Measurements from ENCODE around the gene WDFY3. TPM values are rescaled to one million over a fixed set of nuclear protein-coding genes. Genes with fewer than 3 reads are reported as not detected.
"Not testable (repeated sequence)": the region's sequence is repeated elsewhere in the genome, so short reads cannot be mapped to it uniquely, and the experiment has no call there.

The WDFY3 gene
- total and polyA plus RNA-seq, 3 experiments from 2014 or later = 0.53 to 0.85 TPM; not detected in 1

- Mint-ChIP-seq H3K9me3 (peaks cover 0 to 5% (median 0%) of the 10 kb centered on the region in 5 donors), H3K4me1 (no peaks in the 10 kb centered on the region), H3K27ac (no peak overlapping the region), H3K27me3 (peaks cover 0 to 1% of the 10 kb centered on the region in 2 donors), H3K36me3 (no peaks in the 10 kb centered on the region), H3K4me3 (no peak overlapping the region)
- no peaks in the 10 kb centered on the region for H3K9me3 ChIP-seq (ENCODE audit: low read length)
- H3K27ac ChIP-seq (ENCODE audit: low read depth, low read length) = no peak overlapping the region
- POLR2A ChIA-PET = no interaction called here
- no peaks in the 10 kb centered on the region for H3K36me3 ChIP-seq (ENCODE audit: insufficient read depth, low read length)
- H3K27me3 ChIP-seq (ENCODE audit: insufficient read depth, low read length, poor library complexity, severe bottlenecking) = no peaks in the 10 kb centered on the region
- CTCF ChIA-PET = no interaction called here
- H3K4me3 ChIP-seq (ENCODE audit: low read length) = no peak overlapping the region
- no peak for DNase-seq
- H3K4me1 ChIP-seq (ENCODE audit: insufficient read depth, low read length) = no peaks in the 10 kb centered on the region
These were observed 139.8 kb downstream of the WDFY3 start for GRCh38 chr4:84826681-84827080.

- no peaks in the 10 kb centered on the region for H3K9me3 ChIP-seq (ENCODE audit: low read length)
- Mint-ChIP-seq H3K4me3 (no peak overlapping the region), H3K27me3 (peaks cover 0 to 1% of the 10 kb centered on the region in 2 donors), H3K9me3 (peaks cover 0 to 2% (median 0%) of the 10 kb centered on the region in 5 donors), H3K36me3 (no peaks in the 10 kb centered on the region), H3K27ac (no peak overlapping the region), H3K4me1 (no peaks in the 10 kb centered on the region)
- H3K27me3 ChIP-seq (ENCODE audit: insufficient read depth, low read length, poor library complexity, severe bottlenecking) = no peaks in the 10 kb centered on the region
- POLR2A ChIA-PET = no interaction called here
- no peak overlapping the region for H3K27ac ChIP-seq (ENCODE audit: low read depth, low read length)
- no peak overlapping the region for H3K4me3 ChIP-seq (ENCODE audit: low read length)
- H3K36me3 ChIP-seq (ENCODE audit: insufficient read depth, low read length) = no peaks in the 10 kb centered on the region
- DNase-seq = no peak
- no peaks in the 10 kb centered on the region for H3K4me1 ChIP-seq (ENCODE audit: insufficient read depth, low read length)
- CTCF ChIA-PET = no interaction called here
These were observed 140.7 kb downstream of the WDFY3 start for GRCh38 chr4:84825701-84826341.

GRCh38 chr4:84821064-84821463, 145.4 kb downstream of the WDFY3 start:
- no peaks in the 10 kb centered on the region for H3K36me3 Mint-ChIP-seq
- no peak for DNase-seq
- no peaks in the 10 kb centered on the region for H3K4me1 Mint-ChIP-seq
- Histone ChIP-seq H3K4me3 (ENCODE audit: low read length) (no peak overlapping the region), H3K9me3 (ENCODE audit: low read length) (no peaks in the 10 kb centered on the region), H3K4me1 (ENCODE audit: insufficient read depth, low read length) (no peaks in the 10 kb centered on the region), H3K27ac (ENCODE audit: low read depth, low read length) (no peak overlapping the region), H3K36me3 (ENCODE audit: insufficient read depth, low read length) (no peaks in the 10 kb centered on the region), H3K27me3 (ENCODE audit: insufficient read depth, low read length, poor library complexity, severe bottlenecking) (no peaks in the 10 kb centered on the region)
- H3K27me3 Mint-ChIP-seq = peaks cover 0 to 1% of the 10 kb centered on the region in 2 donors
- peaks cover 0 to 2% (median 0%) of the 10 kb centered on the region in 5 donors for H3K9me3 Mint-ChIP-seq
- H3K27ac Mint-ChIP-seq = no peak overlapping the region
- no peak overlapping the region for H3K4me3 Mint-ChIP-seq
- ChIA-PET POLR2A (no interaction called here), CTCF (no interaction called here)

- Histone ChIP-seq H3K4me1 (ENCODE audit: insufficient read depth, low read length) (no peaks in the 10 kb centered on the region), H3K9me3 (ENCODE audit: low read length) (no peaks in the 10 kb centered on the region), H3K27ac (ENCODE audit: low read depth, low read length) (no peak overlapping the region), H3K4me3 (ENCODE audit: low read length) (no peak overlapping the region), H3K27me3 (ENCODE audit: insufficient read depth, low read length, poor library complexity, severe bottlenecking) (no peaks in the 10 kb centered on the region), H3K36me3 (ENCODE audit: insufficient read depth, low read length) (no peaks in the 10 kb centered on the region)
- DNase-seq = no peak
- no peak overlapping the region for H3K4me3 Mint-ChIP-seq
- CTCF ChIA-PET = no interaction called here
- no peaks in the 10 kb centered on the region for H3K4me1 Mint-ChIP-seq
- no peaks in the 10 kb centered on the region for H3K36me3 Mint-ChIP-seq
- H3K9me3 Mint-ChIP-seq = no peaks in the 10 kb centered on the region
- H3K27ac Mint-ChIP-seq = no peak overlapping the region
- H3K27me3 Mint-ChIP-seq = no peaks in the 10 kb centered on the region
- POLR2A ChIA-PET = no interaction called here
These were observed 152.3 kb downstream of the WDFY3 start for GRCh38 chr4:84814094-84814750.

GRCh38 chr4:84809946-84810345, 156.5 kb downstream of the WDFY3 start:
- no peak for DNase-seq
- Mint-ChIP-seq H3K36me3 (no peaks in the 10 kb centered on the region), H3K4me3 (no peak overlapping the region), H3K4me1 (no peaks in the 10 kb centered on the region), H3K27ac (no peak overlapping the region), H3K27me3 (no peaks in the 10 kb centered on the region), H3K9me3 (peaks cover 0 to 2% (median 0%) of the 10 kb centered on the region in 5 donors)
- no peaks in the 10 kb centered on the region for H3K9me3 ChIP-seq (ENCODE audit: low read length)
- no peak overlapping the region for H3K27ac ChIP-seq (ENCODE audit: low read depth, low read length)
- no peaks in the 10 kb centered on the region for H3K27me3 ChIP-seq (ENCODE audit: insufficient read depth, low read length, poor library complexity, severe bottlenecking)
- H3K36me3 ChIP-seq (ENCODE audit: insufficient read depth, low read length) = no peaks in the 10 kb centered on the region
- ChIA-PET CTCF (no interaction called here), POLR2A (no interaction called here)
- H3K4me1 ChIP-seq (ENCODE audit: insufficient read depth, low read length) = no peaks in the 10 kb centered on the region
- H3K4me3 ChIP-seq (ENCODE audit: low read length) = no peak overlapping the region

- Mint-ChIP-seq H3K36me3 (no peaks in the 10 kb centered on the region), H3K4me3 (no peak overlapping the region), H3K4me1 (no peaks in the 10 kb centered on the region), H3K27ac (no peak overlapping the region), H3K27me3 (no peaks in the 10 kb centered on the region), H3K9me3 (peaks cover 0 to 2% (median 0%) of the 10 kb centered on the region in 5 donors)
- no peak for DNase-seq
- H3K36me3 ChIP-seq (ENCODE audit: insufficient read depth, low read length) = no peaks in the 10 kb centered on the region
- H3K27me3 ChIP-seq (ENCODE audit: insufficient read depth, low read length, poor library complexity, severe bottlenecking) = no peaks in the 10 kb centered on the region
- no peaks in the 10 kb centered on the region for H3K9me3 ChIP-seq (ENCODE audit: low read length)
- H3K27ac ChIP-seq (ENCODE audit: low read depth, low read length) = no peak overlapping the region
- H3K4me1 ChIP-seq (ENCODE audit: insufficient read depth, low read length) = no peaks in the 10 kb centered on the region
- ChIA-PET POLR2A (no interaction called here), CTCF (no interaction called here)
- no peak overlapping the region for H3K4me3 ChIP-seq (ENCODE audit: low read length)
These were observed 158.2 kb downstream of the WDFY3 start for GRCh38 chr4:84808332-84808731.

- H3K4me3 Mint-ChIP-seq; DNase-seq; H3K4me1 ChIP-seq (ENCODE audit: insufficient read depth, low read length); H3K36me3 Mint-ChIP-seq; H3K9me3 ChIP-seq (ENCODE audit: low read length); H3K4me1 Mint-ChIP-seq; POLR2A ChIA-PET; H3K27ac Mint-ChIP-seq; H3K27me3 Mint-ChIP-seq; H3K36me3 ChIP-seq (ENCODE audit: insufficient read depth, low read length); H3K27me3 ChIP-seq (ENCODE audit: insufficient read depth, low read length, poor library complexity, severe bottlenecking); H3K9me3 Mint-ChIP-seq; H3K27ac ChIP-seq (ENCODE audit: low read depth, low read length); H3K4me3 ChIP-seq (ENCODE audit: low read length): not testable (repeated sequence)
- CTCF ChIA-PET = interaction anchor here (1.1 kb wide), 1 partner anchor 12 kb away, joined by 3 read pairs; no protein-coding TSS in a partner anchor
These were observed 159.9 kb downstream of the WDFY3 start for GRCh38 chr4:84806541-84806940.

- ChIA-PET POLR2A (no interaction called here), CTCF (no interaction called here)
- Histone ChIP-seq H3K27ac (ENCODE audit: low read depth, low read length) (no peak overlapping the region), H3K4me1 (ENCODE audit: insufficient read depth, low read length) (no peaks in the 10 kb centered on the region), H3K27me3 (ENCODE audit: insufficient read depth, low read length, poor library complexity, severe bottlenecking) (no peaks in the 10 kb centered on the region), H3K4me3 (ENCODE audit: low read length) (no peak overlapping the region), H3K36me3 (ENCODE audit: insufficient read depth, low read length) (no peaks in the 10 kb centered on the region), H3K9me3 (ENCODE audit: low read length) (no peaks in the 10 kb centered on the region)
- no peak overlapping the region for H3K4me3 Mint-ChIP-seq
- H3K9me3 Mint-ChIP-seq = peaks cover 0 to 5% (median 0%) of the 10 kb centered on the region in 5 donors
- H3K27ac Mint-ChIP-seq = no peak overlapping the region
- no peaks in the 10 kb centered on the region for H3K27me3 Mint-ChIP-seq
- H3K36me3 Mint-ChIP-seq = no peaks in the 10 kb centered on the region
- no peaks in the 10 kb centered on the region for H3K4me1 Mint-ChIP-seq
- DNase-seq = no peak
These were observed 162.4 kb downstream of the WDFY3 start for GRCh38 chr4:84804136-84804535.

All from CD8-positive, alpha-beta memory T cell (primary cell).